Tongue (tissue), 2 donors: Measurements from ENCODE around the gene VWF. TPM values are rescaled to one million over a fixed set of nuclear protein-coding genes. Genes with fewer than 3 reads are reported as not detected.
A peak's percentile ranks its signal among the peaks of the same experiment; 100 is the strongest.

Experiments used
- DNase-seq: peaks from one replicate; pipeline ENCODE4 v3.0.0-alpha.2; 2015
- total RNA-seq: library from RNA; depleted of rRNA; stranded (reverse); fragments of >200 nt; gene quantifications from one replicate; pipeline ENCODE4 v1.2.3, GENCODE V29; 2014

VWF gene
- total RNA-seq, 1 donor from 2014 or later: 101 TPM

DNA sequence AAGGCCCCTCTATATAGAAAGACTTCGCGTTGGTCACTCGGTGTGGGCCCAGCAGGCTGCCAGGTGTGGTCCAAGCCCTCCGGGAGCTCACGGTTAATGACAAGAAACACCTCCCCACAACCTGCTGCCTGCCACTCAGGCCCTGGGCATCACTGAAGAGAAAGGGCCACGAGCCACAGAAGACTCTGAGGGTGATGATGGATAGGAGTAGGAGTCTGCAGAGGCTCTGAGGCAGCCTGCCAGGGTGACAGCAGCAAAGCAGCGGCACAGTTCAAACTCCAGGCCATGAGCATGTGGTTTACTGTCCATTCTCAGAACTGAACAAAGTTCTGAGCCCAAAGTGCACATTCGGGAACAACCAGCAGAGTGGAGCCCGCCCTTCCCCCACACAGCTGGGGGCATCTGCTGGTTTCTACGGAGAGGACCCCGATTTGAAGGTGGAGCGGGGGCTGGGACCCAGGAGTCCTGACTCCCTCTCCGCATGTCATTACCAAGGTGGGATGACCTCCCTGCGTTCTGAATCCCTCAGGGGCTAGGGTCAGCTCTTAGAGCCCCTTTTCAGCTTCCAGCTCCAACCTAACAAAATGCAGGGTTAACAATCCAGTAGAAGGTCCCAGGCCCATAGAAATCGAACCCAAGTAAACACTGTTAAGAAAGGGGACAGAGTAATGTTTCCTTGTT, 65.8 kb downstream of the VWF start:
- peak; percentile 50 for DNase-seq

DNA sequence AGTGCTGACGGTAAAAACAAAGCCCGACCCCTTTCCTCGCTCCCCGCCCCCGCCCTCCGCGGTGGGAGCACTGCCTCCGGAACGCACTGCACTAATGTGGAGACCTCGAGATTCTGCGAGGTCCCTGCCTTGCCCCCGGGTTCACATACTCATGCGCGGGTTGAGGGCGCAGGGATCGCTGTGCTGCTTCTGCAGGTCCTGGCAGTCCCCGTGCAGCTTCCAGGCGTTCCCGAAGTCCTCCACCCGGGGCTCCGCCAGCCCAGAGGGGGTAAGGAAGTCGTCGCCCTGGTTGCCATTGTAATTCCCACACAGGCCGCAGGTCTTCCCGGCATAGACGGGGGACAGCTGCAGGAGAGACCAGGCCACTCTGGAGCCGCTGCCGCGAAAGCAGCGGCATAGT, 66.8 kb downstream of the VWF start:
- peak; percentile 51 for DNase-seq

DNA sequence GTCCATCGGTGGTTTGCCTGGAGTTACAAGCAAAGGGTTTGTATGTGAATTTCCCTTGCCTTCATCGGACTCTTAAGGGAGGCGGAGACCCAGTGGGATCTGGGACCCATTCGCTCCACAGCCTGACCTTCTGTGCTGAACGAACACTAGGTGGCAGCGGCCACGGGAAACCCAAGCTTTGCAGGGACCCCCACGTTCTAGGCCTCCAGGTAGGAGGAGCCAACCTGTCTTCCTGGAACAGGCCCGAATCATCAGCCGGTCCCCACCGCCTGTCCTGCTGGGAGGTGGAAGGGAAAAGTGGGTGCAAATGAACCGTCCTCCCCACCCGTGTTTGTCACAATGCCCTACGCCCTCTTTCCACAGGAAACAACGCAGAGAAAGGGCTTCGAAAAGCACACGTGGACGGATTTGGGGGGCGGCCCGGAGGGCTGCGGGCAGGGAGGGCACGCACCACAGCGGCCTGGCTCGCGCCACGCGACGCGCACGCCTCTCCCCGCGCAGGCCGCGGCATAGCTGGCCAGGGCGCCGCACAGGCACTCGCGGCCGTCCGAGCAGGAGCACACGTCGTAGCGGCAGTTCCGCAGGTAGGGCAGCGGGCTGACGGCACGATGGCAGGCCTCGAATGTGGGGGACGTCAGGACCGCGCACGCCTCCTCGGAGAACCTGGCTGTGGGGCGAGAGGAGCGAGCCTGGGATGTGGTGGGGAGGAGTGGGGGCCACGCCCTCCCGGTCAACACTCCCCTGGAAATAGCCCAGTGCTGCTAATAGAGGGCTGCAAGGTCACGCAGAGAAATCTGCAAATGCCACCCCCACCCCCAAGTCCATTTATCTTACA, 67.8 kb downstream of the VWF start:
- peak; percentile 58 for DNase-seq

DNA sequence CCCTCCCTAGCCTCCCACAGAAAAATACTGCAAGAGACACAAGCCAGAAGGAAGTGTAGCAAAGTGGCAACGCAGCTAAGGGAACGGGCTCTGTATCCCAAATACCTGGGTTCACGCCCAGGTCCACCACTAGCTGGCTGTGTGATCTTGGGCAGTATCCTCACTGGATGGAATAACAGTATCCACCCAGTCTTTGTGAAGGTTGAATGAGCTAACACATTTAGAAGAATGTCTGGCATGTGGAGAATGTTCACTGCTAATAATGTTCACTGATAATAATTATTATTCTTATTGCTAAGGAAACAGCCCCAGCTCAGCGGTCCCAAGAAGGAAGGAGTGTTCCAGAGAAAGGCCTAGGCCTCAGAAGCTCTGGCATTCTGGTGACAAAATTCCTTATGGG, 70.9 kb downstream of the VWF start:
- DNase-seq: no peak

DNA sequence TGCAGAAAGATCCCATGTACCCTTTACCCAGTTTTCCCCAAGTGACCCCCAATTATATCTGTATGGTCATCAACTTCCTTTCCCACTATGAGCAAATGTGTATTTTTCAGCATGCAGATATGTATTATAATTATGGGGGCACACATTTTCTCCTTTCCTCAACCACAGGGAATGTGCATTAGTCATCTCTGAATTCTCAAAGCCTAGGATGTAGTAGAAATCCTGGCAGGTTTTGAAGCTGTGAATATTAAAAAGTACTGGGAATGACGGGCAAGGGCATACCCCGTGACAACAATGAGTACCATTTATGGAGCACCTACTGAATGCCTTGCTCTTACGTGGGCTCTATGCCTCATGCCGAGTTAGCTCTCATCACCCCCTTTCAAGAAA, 71.5 kb downstream of the VWF start:
- DNase-seq: no peak

DNA sequence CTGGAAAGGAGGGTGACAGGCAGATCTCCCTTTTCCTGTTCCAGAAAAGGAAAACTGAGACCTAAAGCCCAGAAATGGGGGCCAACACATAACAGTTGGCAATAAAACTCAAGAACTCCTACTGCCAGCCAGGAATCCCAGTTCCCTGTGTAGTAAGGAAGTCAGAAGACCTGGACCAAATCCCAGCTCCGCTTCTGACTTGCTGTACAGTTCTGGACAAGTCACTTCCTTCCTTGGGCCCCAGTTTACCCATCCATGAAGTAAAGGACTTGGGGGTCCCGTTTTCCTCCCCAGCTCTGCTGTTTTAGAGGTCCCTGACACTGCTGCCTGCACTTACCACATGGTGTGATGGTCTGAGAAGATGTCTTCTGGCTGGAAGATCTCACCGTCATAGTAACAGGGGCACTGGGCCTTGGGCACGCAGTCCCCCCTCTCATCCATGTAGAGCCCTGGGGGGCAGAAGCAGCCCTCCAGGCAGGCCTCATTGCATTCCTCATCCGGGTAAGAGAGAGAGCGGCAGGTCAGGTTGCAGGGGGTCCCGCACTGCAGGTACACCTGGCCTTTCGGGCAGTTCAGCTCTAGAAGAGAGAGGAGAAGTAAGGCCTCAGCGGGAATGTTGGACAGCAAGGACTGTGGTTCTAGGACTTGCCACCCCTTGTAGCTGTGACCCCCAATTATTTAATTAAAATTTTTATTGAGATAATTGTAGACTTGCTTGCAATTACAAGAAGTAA, 72.1 kb downstream of the VWF start:
- no peak for DNase-seq

DNA sequence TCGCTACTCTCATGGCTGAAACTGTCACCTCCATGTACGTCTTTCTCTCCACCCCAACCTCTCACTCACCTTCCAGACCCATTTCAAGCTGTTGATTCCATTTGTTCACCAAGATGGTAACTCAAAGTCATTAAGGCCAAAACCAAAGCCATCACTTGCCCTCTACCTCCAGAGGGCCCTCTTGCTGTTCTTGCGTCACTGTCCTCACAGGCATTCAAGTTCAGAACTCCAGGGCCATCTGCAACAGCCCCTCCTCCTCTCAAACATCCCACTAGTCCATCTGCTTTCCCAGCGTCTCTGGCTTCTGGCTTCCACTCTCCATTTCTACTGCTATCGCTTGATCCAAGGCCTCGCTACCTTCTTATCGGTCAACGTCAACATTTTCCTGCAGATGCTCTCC, 74.5 kb downstream of the VWF start:
- no peak for DNase-seq

DNA sequence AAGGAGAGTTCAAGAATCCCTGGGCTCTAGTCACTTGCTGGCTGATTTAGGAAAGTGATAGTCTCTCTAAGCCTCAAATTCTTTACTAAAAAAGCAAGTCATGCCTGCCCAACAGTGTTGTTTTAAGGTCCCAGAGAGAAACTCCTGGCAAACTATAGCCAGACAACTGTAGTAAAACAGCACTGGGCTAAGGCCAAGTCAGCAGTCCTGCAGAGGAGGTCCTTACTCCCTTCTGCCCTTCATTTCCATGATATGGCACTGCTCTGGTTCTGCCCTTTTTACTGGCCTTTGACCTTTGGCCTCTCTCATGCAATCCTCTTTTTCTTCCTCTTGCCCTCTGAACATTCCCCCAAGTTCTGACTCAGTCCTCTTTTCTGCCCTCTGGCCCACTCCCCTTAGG, 74.9 kb downstream of the VWF start:
- no peak for DNase-seq

DNA sequence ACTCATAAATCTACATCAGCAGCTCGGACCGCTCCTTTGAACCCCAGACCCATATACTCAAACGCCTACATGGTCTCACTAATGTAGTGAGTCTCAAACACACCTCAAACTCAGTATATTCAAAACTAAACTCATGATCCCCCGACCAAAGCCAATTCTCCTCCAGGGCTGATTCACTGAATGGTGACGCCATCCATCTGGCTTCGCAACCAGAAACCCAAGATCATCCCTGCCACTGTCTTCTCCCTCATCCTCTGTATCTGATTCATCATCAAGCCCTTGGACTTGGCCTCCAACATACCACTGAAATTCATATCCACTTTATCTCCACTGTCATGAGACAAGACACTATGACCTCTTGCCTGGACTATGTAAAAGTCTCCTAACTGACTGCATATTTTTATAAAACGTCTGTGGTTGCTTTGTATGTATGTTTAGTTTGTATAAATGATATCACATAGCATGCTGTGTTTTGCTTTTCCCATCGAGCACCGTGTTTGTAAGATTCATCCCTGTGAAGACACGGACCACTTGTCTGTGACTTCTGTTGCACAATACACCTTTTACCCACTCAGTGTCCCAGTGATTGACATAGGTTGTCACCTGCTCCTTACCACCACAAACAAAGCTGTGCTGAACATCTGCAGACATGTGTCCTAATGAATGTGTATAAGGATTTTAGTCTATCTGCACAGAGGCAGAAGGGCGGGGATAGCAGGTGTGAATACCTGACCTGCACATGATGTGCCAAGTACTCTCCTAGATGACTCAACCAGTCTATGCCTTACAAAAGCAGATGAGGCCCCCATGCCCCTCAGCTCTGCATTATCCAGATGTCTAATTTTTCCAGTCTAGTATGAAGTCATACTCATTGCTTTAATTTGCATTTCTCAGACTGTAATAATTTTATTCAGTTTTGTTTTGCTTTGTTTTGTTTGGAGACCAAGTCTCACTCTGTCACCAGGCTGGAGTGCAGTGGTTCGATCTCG, 76.9 kb downstream of the VWF start:
- no peak for DNase-seq

DNA sequence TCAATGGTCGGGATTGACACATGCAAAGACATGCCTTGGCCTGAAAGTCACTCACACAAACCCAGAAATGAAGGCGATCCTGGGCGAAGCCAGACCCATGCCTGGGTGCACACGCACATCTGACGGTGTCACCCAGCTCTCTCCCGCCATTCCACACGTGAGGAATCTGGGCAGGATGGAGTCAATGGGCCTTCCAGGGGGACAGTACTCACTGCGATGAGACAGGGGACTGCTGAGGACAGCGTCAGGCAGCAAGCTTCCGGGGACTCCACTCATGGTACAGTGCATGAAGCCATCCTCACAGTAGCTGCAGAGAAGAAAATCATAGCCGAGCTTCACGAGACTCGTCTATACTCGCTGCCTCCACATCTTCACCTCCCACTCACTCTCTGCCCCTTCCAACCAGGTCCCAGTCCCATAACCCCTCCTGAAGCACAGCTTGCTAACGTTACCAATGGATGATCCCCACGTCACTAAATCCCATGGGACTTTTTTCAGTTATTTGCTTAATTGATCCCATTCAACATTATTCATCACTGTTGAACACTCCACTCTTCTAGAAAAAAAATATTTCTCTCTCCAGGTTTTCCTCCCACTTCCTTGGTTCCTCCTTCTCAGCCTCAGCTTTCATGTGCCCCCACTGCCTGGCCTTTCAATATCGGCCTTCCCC, 77.8 kb downstream of the VWF start:
- no peak for DNase-seq

DNA sequence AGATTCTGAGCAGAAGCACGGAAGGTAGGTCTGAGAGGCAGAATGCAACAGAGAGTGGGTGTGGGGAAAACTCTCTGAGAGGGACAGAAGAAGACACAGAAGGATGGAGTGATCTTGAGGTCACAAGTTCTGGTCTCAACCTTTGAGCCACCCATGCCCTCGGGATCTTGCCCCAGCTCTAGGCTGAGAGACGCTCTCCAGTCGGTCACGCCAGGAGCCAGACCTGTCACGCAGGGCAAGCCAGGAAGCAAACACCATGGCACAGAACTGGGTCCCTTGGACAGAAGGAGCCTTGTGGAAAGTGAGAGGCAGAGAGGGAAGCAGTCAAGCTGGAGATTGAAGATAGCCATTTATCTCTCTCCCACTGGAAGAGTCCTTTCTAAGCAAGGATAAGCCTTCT, 79.0 kb downstream of the VWF start:
- DNase-seq: no peak

DNA sequence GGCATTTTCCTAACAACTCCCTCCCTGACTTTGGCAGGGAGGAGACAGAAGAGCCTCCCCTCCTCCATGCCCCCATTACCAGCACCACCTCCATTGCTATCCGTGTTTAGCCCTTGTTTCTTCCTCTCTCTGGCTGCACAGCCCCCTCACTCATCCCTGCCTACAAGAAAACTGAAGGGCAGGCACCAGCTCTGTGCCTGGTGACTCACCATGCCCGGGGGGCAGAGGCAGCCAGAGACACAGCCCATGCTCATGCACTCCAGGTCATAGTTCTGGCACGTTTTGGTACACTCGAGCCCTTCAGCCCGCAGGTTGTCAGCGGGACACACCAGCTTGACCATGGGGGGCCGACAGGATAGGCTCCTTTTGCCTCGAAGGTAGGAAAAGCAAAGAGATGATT, 80.4 kb downstream of the VWF start:
- no peak for DNase-seq

DNA sequence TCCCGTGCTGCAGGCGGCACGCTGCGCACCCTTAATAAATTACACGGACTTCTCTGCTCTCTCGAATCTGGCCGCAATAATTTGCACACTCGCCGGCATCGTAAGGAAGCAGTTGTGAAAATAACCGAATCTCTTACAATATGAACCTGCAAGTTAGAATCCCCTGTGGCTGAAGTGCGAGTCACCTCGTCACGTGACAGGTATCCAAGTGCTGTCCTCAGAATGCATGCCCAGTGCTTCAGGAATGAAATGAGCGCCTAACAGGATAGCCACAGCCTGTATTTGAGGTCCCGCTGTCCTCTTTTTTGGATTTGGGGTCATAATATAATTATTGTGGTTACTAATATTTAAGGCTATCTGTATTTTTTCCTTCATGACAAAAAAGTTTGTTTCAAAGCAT, 82.0 kb downstream of the VWF start:
- no peak for DNase-seq

DNA sequence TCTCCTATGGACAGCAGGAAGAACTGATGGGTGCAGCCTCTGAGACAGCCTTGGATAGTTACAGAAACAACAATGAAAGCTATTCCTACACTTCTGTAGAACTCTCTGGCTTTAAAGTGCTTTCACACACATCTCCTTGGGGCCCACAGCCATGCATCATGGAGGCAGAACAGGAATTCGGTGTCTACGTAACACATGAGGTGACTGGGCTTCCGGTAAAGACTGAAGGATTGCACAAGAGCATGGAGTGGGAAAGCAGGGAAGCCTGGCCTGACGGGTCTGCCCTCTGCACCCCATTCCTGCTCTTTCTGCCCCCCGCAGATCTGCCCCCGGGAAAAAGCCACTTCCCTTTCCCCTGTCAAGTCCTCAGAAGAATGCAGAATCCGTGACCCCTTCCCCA, 82.6 kb downstream of the VWF start:
- DNase-seq: no peak

DNA sequence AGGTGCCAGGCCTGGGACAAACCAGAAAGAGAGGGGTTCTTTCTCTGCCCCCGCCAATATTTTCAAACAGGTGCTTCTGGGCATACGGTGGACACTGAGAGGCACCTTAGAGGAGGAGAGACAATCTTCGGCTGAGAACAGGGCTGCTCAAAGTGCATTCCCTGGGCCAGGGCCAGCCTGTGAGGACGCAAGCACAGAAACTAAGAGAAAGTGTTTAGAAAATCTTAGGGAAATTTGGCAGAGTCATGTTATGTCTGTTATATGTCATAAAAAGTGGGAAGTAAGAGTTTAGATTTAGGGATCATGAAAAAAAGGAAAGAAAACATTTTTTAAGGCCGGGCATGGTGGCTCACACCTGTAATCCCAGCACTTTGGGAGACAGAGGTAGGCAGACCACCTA, 83.7 kb downstream of the VWF start:
- DNase-seq: peak; percentile 78

DNA sequence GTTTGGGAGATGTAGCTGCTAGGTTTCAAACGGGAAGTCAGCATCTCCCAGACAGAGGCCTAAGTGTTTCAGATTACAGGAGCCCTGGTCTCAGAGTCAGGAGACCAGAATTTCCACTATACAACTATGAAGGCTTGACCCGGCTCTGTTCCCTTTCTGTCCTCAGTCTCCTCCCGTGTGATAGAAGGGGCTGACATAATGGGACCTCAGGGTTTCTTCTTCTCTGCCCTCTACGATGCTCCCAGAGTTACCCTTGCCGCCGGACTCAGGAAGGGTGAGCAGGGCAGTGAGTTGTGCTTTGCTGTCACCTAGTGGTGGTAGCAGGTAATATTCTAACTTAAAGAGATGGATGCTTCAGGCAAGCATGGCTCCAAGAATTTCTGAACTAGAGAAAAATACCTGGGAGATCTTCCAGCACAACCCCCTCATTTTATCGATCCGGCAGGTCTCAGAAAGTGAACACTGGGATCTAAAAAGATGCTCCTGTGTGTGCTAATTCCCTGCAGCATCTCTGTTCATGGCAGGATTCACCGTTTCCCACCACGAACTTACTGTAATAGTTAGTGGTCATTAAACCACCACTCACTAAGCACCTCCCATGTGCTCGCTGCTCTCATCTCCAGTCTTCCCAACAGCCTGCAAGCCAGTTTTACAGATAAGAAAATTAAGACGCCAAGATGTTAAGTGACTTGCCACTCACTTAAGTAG, 84.4 kb downstream of the VWF start:
- DNase-seq: peak; percentile 89

DNA sequence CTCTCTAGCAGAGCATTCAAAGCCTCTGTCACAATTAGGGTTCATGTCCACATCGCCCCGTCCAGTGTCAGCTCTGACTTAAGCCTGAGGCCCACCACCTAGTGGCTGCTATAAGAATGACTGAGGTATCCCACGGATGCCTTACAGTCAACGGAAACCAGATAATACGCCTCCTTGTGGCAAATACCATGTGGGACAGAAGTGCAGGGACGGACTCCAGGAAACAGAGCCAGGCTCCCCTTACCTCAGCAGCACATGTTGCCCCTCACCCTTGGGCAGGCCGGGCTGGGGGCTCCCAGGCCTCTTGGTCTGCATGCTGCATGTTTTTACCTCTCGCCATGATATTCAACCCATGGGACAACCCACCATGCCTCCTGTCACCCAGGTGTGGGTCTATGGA, 86.3 kb downstream of the VWF start:
- DNase-seq: peak; percentile 57

DNA sequence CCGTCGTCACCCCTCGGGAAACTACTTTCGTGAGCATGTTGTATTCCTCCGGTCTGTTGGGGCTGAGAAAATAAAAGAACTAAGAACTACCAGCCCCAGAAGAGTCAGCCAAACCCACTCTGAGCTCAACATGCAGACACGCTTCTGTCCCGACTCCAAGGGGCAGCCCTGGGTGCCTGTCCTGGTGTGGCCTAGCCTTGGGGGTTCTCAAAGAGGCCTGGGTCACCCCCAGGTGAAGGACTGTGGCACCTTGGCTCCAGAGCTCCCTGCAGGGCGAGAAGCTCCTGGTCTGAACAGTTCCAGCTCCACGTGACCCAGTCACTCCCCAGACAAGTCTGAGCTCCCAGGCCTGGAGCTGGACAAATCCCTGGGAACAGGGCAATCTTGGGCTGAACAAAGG, 87.0 kb downstream of the VWF start:
- no peak for DNase-seq

DNA sequence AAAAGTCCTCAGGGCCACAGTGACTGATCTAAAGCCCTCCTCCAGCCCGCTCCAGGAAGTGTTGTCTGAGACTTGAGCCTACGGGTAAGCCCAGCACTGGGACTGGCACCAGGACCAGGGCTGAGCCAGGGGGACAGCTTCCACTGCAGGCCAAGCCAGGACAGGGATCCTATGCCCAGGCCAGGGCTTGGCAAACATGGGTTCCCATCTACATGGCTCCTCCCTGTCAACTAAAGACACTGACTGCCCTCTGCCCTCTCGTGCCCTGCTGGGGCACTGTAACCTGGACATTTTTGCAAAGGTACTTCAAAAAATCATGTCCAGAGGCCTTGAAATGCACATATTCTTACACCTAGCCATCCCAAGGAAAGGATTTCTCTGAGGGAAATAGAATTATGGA, 88.0 kb downstream of the VWF start:
- no peak for DNase-seq

DNA sequence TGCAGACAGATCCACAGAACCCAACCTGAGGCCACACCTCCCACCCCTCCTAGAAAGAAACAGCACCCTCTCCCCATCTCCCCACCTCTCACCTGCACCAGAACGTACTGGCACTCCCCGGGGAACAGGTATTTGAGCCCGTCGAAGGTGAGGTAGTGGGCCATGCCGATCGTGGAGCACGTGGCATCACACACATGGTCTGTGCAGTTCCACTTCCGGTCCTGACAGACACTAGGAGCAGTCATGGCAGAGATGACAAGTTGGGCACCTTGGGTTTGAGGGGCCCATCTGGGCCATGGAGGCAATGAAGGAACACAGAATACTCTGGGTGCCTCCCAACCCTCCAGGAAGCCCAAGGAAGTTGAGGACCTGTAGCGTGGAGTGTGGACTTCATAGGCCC, 89.9 kb downstream of the VWF start:
- no peak for DNase-seq

DNA sequence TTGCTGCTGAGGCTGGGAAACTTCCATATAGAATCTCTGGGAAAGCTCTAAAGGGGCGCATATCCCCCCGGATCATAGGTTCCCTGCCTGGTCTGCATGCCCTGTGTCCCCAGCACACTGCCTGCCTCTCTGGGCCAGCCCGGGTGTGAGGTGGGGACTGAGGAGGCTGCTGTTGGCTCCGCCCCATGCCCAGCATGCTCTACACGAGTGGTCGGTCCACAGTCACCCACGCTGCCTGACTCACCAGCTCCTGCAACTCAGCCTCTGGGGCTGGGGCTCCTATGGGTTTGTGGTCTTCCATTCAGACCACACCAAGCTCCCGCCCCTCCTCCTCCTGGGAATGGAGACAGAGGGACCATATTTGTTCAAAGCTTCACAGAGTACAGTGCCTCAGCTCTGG, 90.9 kb downstream of the VWF start:
- no peak for DNase-seq
